Measurements from ENCODE around the gene LRCOL1.

LRCOL1 gene

GRCh38 chr12:132603240-132604150, 6.9 kb downstream of the LRCOL1 start:
- peaks cover 0 to 39% (median 19%) of the 10 kb centered on the region in 3 experiments for H3K27me3 ChIP-seq (ENCODE audit: control insufficient read depth in 3 of 3, insufficient read depth in 3 of 3, low read depth in 1 of 3, low read length in 3 of 3)
- DNase-seq (ENCODE audit: low spot score) = no peak
- H3K9ac ChIP-seq (ENCODE audit: low read depth, low read length, poor library complexity) = peak overlapping the region; percentile 60
- WGBS, 2 donors (ENCODE audit: extremely low coverage in 2 of 2, insufficient read length in 2 of 2, insufficient replicate concordance in 1 of 2) = no CpG with 5 or more reads among the region's 67 CpGs
- no peak overlapping the region for H4K91ac ChIP-seq (ENCODE audit: low read depth, low read length, poor library complexity)
- no peaks in the 10 kb centered on the region for H3K9me3 ChIP-seq (replicated peaks in 1 of 2; ENCODE audit: control insufficient read depth in 2 of 2, insufficient read depth in 1 of 2, low read depth in 1 of 2, low read length in 2 of 2)
- peak overlapping the region; percentile 22 for H2BK12ac ChIP-seq (ENCODE audit: low read length)
- peak overlapping the region; percentile 76 for H3K4ac ChIP-seq (ENCODE audit: low read length)
- H3K18ac ChIP-seq (ENCODE audit: low read length) = peak overlapping the region; percentile 90
- H3K14ac ChIP-seq (ENCODE audit: low read length) = peak overlapping the region; percentile 25
- no peak overlapping the region for H4K8ac ChIP-seq (ENCODE audit: low read depth, low read length)
- H2AFZ ChIP-seq (ENCODE audit: low read length) = peak overlapping the region; percentile 78
- H3K79me1 ChIP-seq (ENCODE audit: low read depth, low read length) = no peaks in the 10 kb centered on the region
- no peak overlapping the region for H3K4me3 ChIP-seq (ENCODE audit: low read length in 2 of 2)
- H3K4me2 ChIP-seq (ENCODE audit: insufficient read depth, low read length, poor library complexity, severe bottlenecking) = peak overlapping the region; percentile 2
- no peak overlapping the region for H2BK120ac ChIP-seq (ENCODE audit: low read depth, low read length)
- peak overlapping the region; percentile 53 for H2BK5ac ChIP-seq (ENCODE audit: low read length)
- peaks cover 17 to 37% of the 10 kb centered on the region in 2 donors for H3K4me1 ChIP-seq (ENCODE audit: control insufficient read depth in 2 of 2, insufficient read depth in 1 of 2, low read depth in 1 of 2, low read length in 2 of 2)
- H2BK15ac ChIP-seq (ENCODE audit: low read length) = peak overlapping the region; percentile 91
- H3K23ac ChIP-seq (ENCODE audit: low read depth, low read length, poor library complexity) = peak overlapping the region; percentile 45
- no peaks in the 10 kb centered on the region for H3K36me3 ChIP-seq (replicated peaks in 1 of 2; ENCODE audit: control insufficient read depth in 2 of 2, insufficient read depth in 2 of 2, low read length in 2 of 2)
- peak overlapping the region; percentile 79 for H2AK5ac ChIP-seq (ENCODE audit: low read depth, low read length)
- H3K27ac ChIP-seq (replicated peaks; ENCODE audit: low read length) = no peak overlapping the region

DNA sequence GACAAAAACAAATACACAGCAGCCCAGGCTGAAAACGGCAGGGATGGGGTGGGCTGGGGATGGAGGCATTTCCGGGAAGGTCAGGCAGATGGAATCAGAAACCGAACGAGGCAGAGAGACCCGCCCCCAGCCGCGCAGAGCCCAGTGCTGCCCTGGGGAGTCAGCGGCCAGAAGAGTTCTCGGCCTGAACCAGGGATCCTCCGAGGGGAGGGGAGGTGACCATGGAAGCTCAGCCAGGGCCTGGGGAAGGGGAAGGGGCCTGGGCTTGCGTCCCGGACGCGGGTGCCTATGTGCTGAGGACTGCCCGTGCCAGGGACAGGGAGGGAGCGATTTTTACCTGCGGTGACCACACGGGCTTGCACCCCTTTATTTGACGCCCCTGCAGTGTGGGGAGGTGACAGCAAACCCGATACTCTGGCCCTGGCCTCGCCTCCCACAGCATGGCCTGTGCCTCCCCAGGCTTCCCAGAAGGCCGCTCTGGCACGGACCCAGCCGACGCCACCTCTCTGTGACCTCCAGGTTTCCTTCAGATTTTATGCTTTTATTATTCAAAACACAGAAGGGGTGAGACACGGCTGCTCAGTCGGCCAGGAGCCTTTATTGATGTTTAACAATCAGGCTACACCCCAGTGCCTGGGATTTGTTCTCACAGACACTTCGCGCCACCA, 7.7 kb downstream of the LRCOL1 start:
- Histone ChIP-seq H3K23ac (ENCODE audit: low read depth, low read length, poor library complexity) (no peak overlapping the region), H3K9me3 (replicated peaks in 1 of 2; ENCODE audit: control insufficient read depth in 2 of 2, insufficient read depth in 1 of 2, low read depth in 1 of 2, low read length in 2 of 2) (no peaks in the 10 kb centered on the region), H4K8ac (ENCODE audit: low read depth, low read length) (no peak overlapping the region), H3K4me3 (ENCODE audit: low read length in 2 of 2) (no peak overlapping the region), H2BK5ac (ENCODE audit: low read length) (no peak overlapping the region), H3K4me1 (ENCODE audit: control insufficient read depth in 2 of 2, insufficient read depth in 1 of 2, low read depth in 1 of 2, low read length in 2 of 2) (peaks cover 16 to 31% of the 10 kb centered on the region in 2 donors), H3K4me2 (ENCODE audit: insufficient read depth, low read length, poor library complexity, severe bottlenecking) (no peak overlapping the region), H3K9ac (ENCODE audit: low read depth, low read length, poor library complexity) (no peak overlapping the region), H2BK12ac (ENCODE audit: low read length) (peak overlapping the region; percentile 98), H3K14ac (ENCODE audit: low read length) (no peak overlapping the region), H2AK5ac (ENCODE audit: low read depth, low read length) (peak overlapping the region; percentile 79), H4K91ac (ENCODE audit: low read depth, low read length, poor library complexity) (peak overlapping the region; percentile 30), H3K79me1 (ENCODE audit: low read depth, low read length) (no peaks in the 10 kb centered on the region), H2BK15ac (ENCODE audit: low read length) (peak overlapping the region; percentile 91), H3K18ac (ENCODE audit: low read length) (peak overlapping the region; percentile 90), H3K27me3 (ENCODE audit: control insufficient read depth in 3 of 3, insufficient read depth in 3 of 3, low read depth in 1 of 3, low read length in 3 of 3) (peaks cover 0 to 37% (median 14%) of the 10 kb centered on the region in 3 experiments), H2BK120ac (ENCODE audit: low read depth, low read length) (no peak overlapping the region), H3K36me3 (replicated peaks in 1 of 2; ENCODE audit: control insufficient read depth in 2 of 2, insufficient read depth in 2 of 2, low read length in 2 of 2) (no peaks in the 10 kb centered on the region), H2AFZ (ENCODE audit: low read length) (peak overlapping the region; percentile 78), H3K4ac (ENCODE audit: low read length) (no peak overlapping the region), H3K27ac (replicated peaks; ENCODE audit: low read length) (no peak overlapping the region)
- DNase-seq (ENCODE audit: low spot score) = no peak
- no CpG with 5 or more reads among the region's 29 CpGs for WGBS, 2 donors (ENCODE audit: extremely low coverage in 2 of 2, insufficient read length in 2 of 2, insufficient replicate concordance in 1 of 2)

- peak overlapping the region; percentile 97 for H2AK5ac ChIP-seq (ENCODE audit: low read depth, low read length)
- H2BK120ac ChIP-seq (ENCODE audit: low read depth, low read length) = peak overlapping the region; percentile 91
- no peak overlapping the region for H3K23ac ChIP-seq (ENCODE audit: low read depth, low read length, poor library complexity)
- H2BK15ac ChIP-seq (ENCODE audit: low read length) = peak overlapping the region; percentile 98
- no peak for DNase-seq (ENCODE audit: low spot score)
- peak overlapping the region; percentile 39 for H2BK5ac ChIP-seq (ENCODE audit: low read length)
- peak overlapping the region; percentile 97 for H2BK12ac ChIP-seq (ENCODE audit: low read length)
- H3K4me1 ChIP-seq (ENCODE audit: control insufficient read depth in 2 of 2, insufficient read depth in 1 of 2, low read depth in 1 of 2, low read length in 2 of 2) = peaks cover 17 to 33% of the 10 kb centered on the region in 2 donors
- peaks cover 0 to 34% (median 8%) of the 10 kb centered on the region in 3 experiments for H3K27me3 ChIP-seq (ENCODE audit: control insufficient read depth in 3 of 3, insufficient read depth in 3 of 3, low read depth in 1 of 3, low read length in 3 of 3)
- H3K4ac ChIP-seq (ENCODE audit: low read length) = no peak overlapping the region
- peak overlapping the region; percentile 89 for H2AFZ ChIP-seq (ENCODE audit: low read length)
- WGBS, 2 donors (ENCODE audit: extremely low coverage in 2 of 2, insufficient read length in 2 of 2, insufficient replicate concordance in 1 of 2) = no CpG with 5 or more reads among the region's 31 CpGs
- no peak overlapping the region for H4K8ac ChIP-seq (ENCODE audit: low read depth, low read length)
- H3K9ac ChIP-seq (ENCODE audit: low read depth, low read length, poor library complexity) = no peak overlapping the region
- H3K36me3 ChIP-seq (replicated peaks in 1 of 2; ENCODE audit: control insufficient read depth in 2 of 2, insufficient read depth in 2 of 2, low read length in 2 of 2) = no peaks in the 10 kb centered on the region
- H3K79me1 ChIP-seq (ENCODE audit: low read depth, low read length) = no peaks in the 10 kb centered on the region
- H3K14ac ChIP-seq (ENCODE audit: low read length) = no peak overlapping the region
- H3K4me2 ChIP-seq (ENCODE audit: insufficient read depth, low read length, poor library complexity, severe bottlenecking) = no peak overlapping the region
- H3K9me3 ChIP-seq (replicated peaks in 1 of 2; ENCODE audit: control insufficient read depth in 2 of 2, insufficient read depth in 1 of 2, low read depth in 1 of 2, low read length in 2 of 2) = no peaks in the 10 kb centered on the region
- H3K4me3 ChIP-seq (ENCODE audit: low read length in 2 of 2) = no peak overlapping the region
- peak overlapping the region; percentile 85 for H4K91ac ChIP-seq (ENCODE audit: low read depth, low read length, poor library complexity)
- H3K27ac ChIP-seq (replicated peaks; ENCODE audit: low read length) = no peak overlapping the region
- peak overlapping the region; percentile 55 for H3K18ac ChIP-seq (ENCODE audit: low read length)
Measured at GRCh38 chr12:132601171-132601883, 9.1 kb downstream of the LRCOL1 start.
